GM18870 (cell line): Measurements from ENCODE around the gene PCSK2.

Experiments used
- ATAC-seq: cut with Tn5 transposase; IDR thresholded peaks from one replicate; pipeline ENCODE4 v1.9.1; 2021; ENCODE audit warnings: moderate library complexity; ENCODE audit not compliant: unreplicated experiment

PCSK2 gene

GRCh38 chr20:17236766-17237165 is 9.9 kb downstream of the PCSK2 start:
- ATAC-seq: no peak

- no peak for ATAC-seq
Measured at GRCh38 chr20:17248224-17248623, 21.4 kb downstream of the PCSK2 start.

GRCh38 chr20:17262786-17263185 is 35.9 kb downstream of the PCSK2 start:
- ATAC-seq: no peak

GRCh38 chr20:17273717-17274116 is 46.9 kb downstream of the PCSK2 start:
- ATAC-seq: no peak

GRCh38 chr20:17276101-17276500 is 49.3 kb downstream of the PCSK2 start:
- ATAC-seq: no peak

GRCh38 chr20:17281478-17281877 is 54.6 kb downstream of the PCSK2 start:
- no peak for ATAC-seq

- ATAC-seq: no peak
Measured at GRCh38 chr20:17282501-17282900, 55.7 kb downstream of the PCSK2 start.

GRCh38 chr20:17287503-17287902 is 60.7 kb downstream of the PCSK2 start:
- ATAC-seq: no peak

GRCh38 chr20:17287998-17288397 is 61.2 kb downstream of the PCSK2 start:
- no peak for ATAC-seq

GRCh38 chr20:17295151-17295726 is 68.4 kb downstream of the PCSK2 start:
- no peak for ATAC-seq

GRCh38 chr20:17295991-17296390 is 69.2 kb downstream of the PCSK2 start:
- no peak for ATAC-seq

GRCh38 chr20:17298171-17298570 is 71.3 kb downstream of the PCSK2 start:
- no peak for ATAC-seq

GRCh38 chr20:17298751-17299150 is 71.9 kb downstream of the PCSK2 start:
- no peak for ATAC-seq

- ATAC-seq: no peak
Measured at GRCh38 chr20:17300113-17300512, 73.3 kb downstream of the PCSK2 start.

GRCh38 chr20:17304774-17305173 is 77.9 kb downstream of the PCSK2 start:
- no peak for ATAC-seq

- no peak for ATAC-seq
Measured at GRCh38 chr20:17306427-17306826, 79.6 kb downstream of the PCSK2 start.

- no peak for ATAC-seq
Measured at GRCh38 chr20:17314264-17314663, 87.4 kb downstream of the PCSK2 start.

GRCh38 chr20:17315407-17316231 is 88.8 kb downstream of the PCSK2 start:
- no peak for ATAC-seq

- no peak for ATAC-seq
Measured at GRCh38 chr20:17316316-17317038, 89.6 kb downstream of the PCSK2 start.

GRCh38 chr20:17317341-17317740 is 90.5 kb downstream of the PCSK2 start:
- ATAC-seq: no peak

GRCh38 chr20:17320456-17320855 is 93.6 kb downstream of the PCSK2 start:
- no peak for ATAC-seq

GRCh38 chr20:17326096-17326495 is 99.3 kb downstream of the PCSK2 start:
- ATAC-seq: no peak
